Neural cell (in vitro differentiated cells): ENCODE results near the gene PPP1R18. TPM values are rescaled to one million over a fixed set of nuclear protein-coding genes. Genes with fewer than 3 reads are reported as not detected.

Experiments
- H2AFZ ChIP-seq: fragments of 200-600, 300-800 bp; sonication (generic), shearing (Covaris generic); 2 replicates; pipeline ENCODE4 v1.6.0; 2014; ENCODE audit warnings: low read depth, mild to moderate bottlenecking, antibody characterized with exemption, low read length, moderate library complexity
- H3F3A ChIP-seq: fragments of 200-600 bp; shearing (Covaris generic); 2 replicates; pipeline ENCODE4 v1.6.1; 2016; ENCODE audit warnings: mild to moderate bottlenecking, moderate library complexity, mixed read lengths, antibody characterized with exemption, low read length; ENCODE audit not compliant: insufficient read depth, poor library complexity, severe bottlenecking
- H3K27ac ChIP-seq: fragments of 200-600, 300-800 bp; sonication (generic), shearing (Covaris generic); 2 replicates; pipeline ENCODE4 v1.5.1; 2014; ENCODE audit warnings: mild to moderate bottlenecking, low read length, moderate library complexity
- H3K27me3 ChIP-seq: fragments of 300-800, 200-600 bp; sonication (generic), shearing (Covaris generic); 2 replicates; pipeline ENCODE4 v1.6.0; 2014; ENCODE audit warnings: mild to moderate bottlenecking, low read depth, low read length, moderate library complexity; ENCODE audit not compliant: insufficient read depth
- H3K36me3 ChIP-seq: fragments of 300-800, 200-600 bp; sonication (generic), shearing (Covaris generic); 2 replicates; pipeline ENCODE4 v1.5.1; 2014; ENCODE audit warnings: mild to moderate bottlenecking, antibody characterized with exemption, low read length, moderate library complexity; ENCODE audit not compliant: insufficient read depth
- H3K4me2 ChIP-seq: fragments of 300-800, 200-600 bp; sonication (generic), shearing (Covaris generic); 2 replicates; pipeline ENCODE4 v1.6.0; 2014; ENCODE audit warnings: mild to moderate bottlenecking, low read length
- H3K4me3 ChIP-seq: fragments of 300-800, 200-600 bp; sonication (generic), shearing (Covaris generic); 2 replicates; pipeline ENCODE4 v1.5.1; 2014; ENCODE audit warnings: mild to moderate bottlenecking, low read length, moderate library complexity
- H3K79me2 ChIP-seq: fragments of 200-600 bp; shearing (Covaris generic); replicated peaks from 2 replicates; pipeline ENCODE4 v1.6.0; 2014; ENCODE audit warnings: mild to moderate bottlenecking, low read length, moderate library complexity; ENCODE audit not compliant: insufficient read depth
- H3K9ac ChIP-seq: fragments of 300-800, 200-600 bp; sonication (generic), shearing (Covaris generic); 2 replicates; pipeline ENCODE4 v1.6.1; 2016; ENCODE audit warnings: mild to moderate bottlenecking, low read length, mixed read lengths
- H3K9me2 ChIP-seq: fragments of 200-600 bp; shearing (Covaris generic); 2 replicates; pipeline ENCODE4 v1.6.1; 2016; ENCODE audit warnings: mild to moderate bottlenecking, low read length, mixed read lengths; ENCODE audit not compliant: insufficient read depth
- H3K9me3 ChIP-seq: fragments of 200-600, 300-800 bp; sonication (generic), shearing (Covaris generic); 2 replicates; pipeline ENCODE4 v1.6.1; 2016; ENCODE audit warnings: mild to moderate bottlenecking, mixed run types, low read length, moderate library complexity, mixed read lengths
- H4K20me1 ChIP-seq: fragments of 200-600 bp; shearing (Covaris generic); 2 replicates; pipeline ENCODE4 v1.6.1; 2016; ENCODE audit warnings: mild to moderate bottlenecking, mixed run types; ENCODE audit not compliant: insufficient read depth
- EP300 ChIP-seq: fragments of 450-650 bp; conservative IDR thresholded peaks from 2 replicates; pipeline ENCODE4 v1.6.1; 2014; ENCODE audit warnings: antibody characterized with exemption, mild to moderate bottlenecking, moderate library complexity; ENCODE audit not compliant: poor library complexity, severe bottlenecking
- MXI1 ChIP-seq: fragments of 450-650 bp; conservative IDR thresholded peaks from 2 replicates; pipeline ENCODE4 v1.6.1; 2014; ENCODE audit warnings: antibody characterized with exemption, mild to moderate bottlenecking; ENCODE audit not compliant: poor library complexity, severe bottlenecking
- POLR2AphosphoS5 ChIP-seq: IDR thresholded peaks from 2 replicates; pipeline ENCODE4 v1.6.1; 2012
- SMC3 ChIP-seq: fragments of 450-650 bp; conservative IDR thresholded peaks from 2 replicates; pipeline ENCODE4 v1.6.1; 2014; ENCODE audit warnings: antibody characterized with exemption, mild to moderate bottlenecking, moderate library complexity; ENCODE audit not compliant: poor library complexity
- TAF1 ChIP-seq: IDR thresholded peaks from 2 replicates; pipeline ENCODE4 v1.6.1; 2012; ENCODE audit warnings: low read depth
- polyA plus RNA-seq: library from polyadenylated mRNA; depleted of rRNA; stranded (reverse); fragments of >200 nt; gene quantifications from 2 replicates; pipeline ENCODE4 v1.2.3, GENCODE V29; 2014
- TF ChIP-seq, protein P1 (sequence below): IDR thresholded peaks from 2 replicates; pipeline ENCODE4 v1.6.1; 2012; ENCODE audit warnings: borderline replicate concordance
- TF ChIP-seq, protein P2 (sequence below): fragments of 450-650 bp; IDR thresholded peaks from 2 replicates; pipeline ENCODE4 v1.5.1; 2014; ENCODE audit warnings: antibody characterized with exemption, mild to moderate bottlenecking, moderate library complexity; ENCODE audit not compliant: poor library complexity, severe bottlenecking

PPP1R18 gene
- polyA plus RNA-seq, 1 donor from 2014 or later: 50.6 TPM

DNA sequence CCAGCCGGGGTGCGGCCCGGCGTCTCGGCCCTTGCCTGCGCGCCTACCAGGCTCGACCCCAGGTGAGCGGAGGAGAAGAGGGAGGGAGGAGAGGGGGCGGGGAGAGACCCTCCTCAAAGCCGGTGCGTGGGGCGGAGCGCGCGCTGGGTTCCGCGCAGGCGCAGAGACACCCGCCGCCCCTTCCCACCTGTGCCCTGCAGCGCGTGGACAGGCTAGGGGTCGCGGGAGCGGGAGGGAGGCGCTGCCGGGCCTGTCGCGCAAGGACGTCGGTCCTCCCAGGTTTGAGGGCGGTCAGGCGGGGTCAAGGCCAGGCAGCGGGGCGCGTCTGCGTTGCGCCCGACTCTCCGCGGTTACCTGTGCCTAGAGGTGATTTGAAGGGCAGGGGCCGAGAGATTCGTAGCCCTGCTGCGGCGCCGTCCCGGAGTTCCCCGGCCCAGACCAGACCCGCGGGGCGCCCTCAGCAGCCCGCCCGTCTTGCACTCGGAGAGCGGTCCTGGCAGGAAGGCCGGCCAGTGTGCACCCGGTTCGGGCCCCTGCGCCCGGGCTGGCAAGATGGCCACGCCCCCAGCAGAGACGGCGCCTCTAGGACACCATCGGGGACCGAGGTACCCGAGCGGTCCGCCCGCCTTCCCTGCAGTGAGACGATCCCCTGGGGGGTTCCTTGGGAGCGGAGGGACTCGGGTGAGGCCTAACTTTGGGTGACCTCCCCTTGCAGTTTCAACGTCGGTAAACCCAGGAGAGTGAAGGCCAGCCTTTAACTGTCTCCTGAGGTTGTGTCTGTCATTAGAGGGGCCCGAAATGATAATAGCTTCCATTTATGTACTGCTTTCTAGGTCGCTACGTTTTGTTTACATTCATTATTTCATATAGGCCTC lies 39.0 kb downstream of the PPP1R18 start:
- peaks cover 29% of the 10 kb centered on the region for H3K79me2 ChIP-seq
- H2AFZ ChIP-seq: peak overlapping the region; percentile 80
- H3K9me3 ChIP-seq: no peaks in the 10 kb centered on the region
- H3K27ac ChIP-seq: peak overlapping the region; percentile 95
- peak overlapping the region; percentile 100 for H3K4me3 ChIP-seq
- no peaks in the 10 kb centered on the region for H3K36me3 ChIP-seq
- H3K27me3 ChIP-seq: no peaks in the 10 kb centered on the region
- no peaks in the 10 kb centered on the region for H3F3A ChIP-seq
- peak overlapping the region; percentile 68 for H3K4me2 ChIP-seq
- H3K9me2 ChIP-seq: no peaks in the 10 kb centered on the region
- TF ChIP-seq EP300 (no peak), POLR2AphosphoS5 (peak; percentile 95), TAF1 (peak; percentile 49), SMC3 (no peak), MXI1 (peak; percentile 91)
- TF ChIP-seq, protein P1, sequence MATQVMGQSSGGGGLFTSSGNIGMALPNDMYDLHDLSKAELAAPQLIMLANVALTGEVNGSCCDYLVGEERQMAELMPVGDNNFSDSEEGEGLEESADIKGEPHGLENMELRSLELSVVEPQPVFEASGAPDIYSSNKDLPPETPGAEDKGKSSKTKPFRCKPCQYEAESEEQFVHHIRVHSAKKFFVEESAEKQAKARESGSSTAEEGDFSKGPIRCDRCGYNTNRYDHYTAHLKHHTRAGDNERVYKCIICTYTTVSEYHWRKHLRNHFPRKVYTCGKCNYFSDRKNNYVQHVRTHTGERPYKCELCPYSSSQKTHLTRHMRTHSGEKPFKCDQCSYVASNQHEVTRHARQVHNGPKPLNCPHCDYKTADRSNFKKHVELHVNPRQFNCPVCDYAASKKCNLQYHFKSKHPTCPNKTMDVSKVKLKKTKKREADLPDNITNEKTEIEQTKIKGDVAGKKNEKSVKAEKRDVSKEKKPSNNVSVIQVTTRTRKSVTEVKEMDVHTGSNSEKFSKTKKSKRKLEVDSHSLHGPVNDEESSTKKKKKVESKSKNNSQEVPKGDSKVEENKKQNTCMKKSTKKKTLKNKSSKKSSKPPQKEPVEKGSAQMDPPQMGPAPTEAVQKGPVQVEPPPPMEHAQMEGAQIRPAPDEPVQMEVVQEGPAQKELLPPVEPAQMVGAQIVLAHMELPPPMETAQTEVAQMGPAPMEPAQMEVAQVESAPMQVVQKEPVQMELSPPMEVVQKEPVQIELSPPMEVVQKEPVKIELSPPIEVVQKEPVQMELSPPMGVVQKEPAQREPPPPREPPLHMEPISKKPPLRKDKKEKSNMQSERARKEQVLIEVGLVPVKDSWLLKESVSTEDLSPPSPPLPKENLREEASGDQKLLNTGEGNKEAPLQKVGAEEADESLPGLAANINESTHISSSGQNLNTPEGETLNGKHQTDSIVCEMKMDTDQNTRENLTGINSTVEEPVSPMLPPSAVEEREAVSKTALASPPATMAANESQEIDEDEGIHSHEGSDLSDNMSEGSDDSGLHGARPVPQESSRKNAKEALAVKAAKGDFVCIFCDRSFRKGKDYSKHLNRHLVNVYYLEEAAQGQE: peak; percentile 69
- TF ChIP-seq, protein P2, sequence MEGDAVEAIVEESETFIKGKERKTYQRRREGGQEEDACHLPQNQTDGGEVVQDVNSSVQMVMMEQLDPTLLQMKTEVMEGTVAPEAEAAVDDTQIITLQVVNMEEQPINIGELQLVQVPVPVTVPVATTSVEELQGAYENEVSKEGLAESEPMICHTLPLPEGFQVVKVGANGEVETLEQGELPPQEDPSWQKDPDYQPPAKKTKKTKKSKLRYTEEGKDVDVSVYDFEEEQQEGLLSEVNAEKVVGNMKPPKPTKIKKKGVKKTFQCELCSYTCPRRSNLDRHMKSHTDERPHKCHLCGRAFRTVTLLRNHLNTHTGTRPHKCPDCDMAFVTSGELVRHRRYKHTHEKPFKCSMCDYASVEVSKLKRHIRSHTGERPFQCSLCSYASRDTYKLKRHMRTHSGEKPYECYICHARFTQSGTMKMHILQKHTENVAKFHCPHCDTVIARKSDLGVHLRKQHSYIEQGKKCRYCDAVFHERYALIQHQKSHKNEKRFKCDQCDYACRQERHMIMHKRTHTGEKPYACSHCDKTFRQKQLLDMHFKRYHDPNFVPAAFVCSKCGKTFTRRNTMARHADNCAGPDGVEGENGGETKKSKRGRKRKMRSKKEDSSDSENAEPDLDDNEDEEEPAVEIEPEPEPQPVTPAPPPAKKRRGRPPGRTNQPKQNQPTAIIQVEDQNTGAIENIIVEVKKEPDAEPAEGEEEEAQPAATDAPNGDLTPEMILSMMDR: peak; percentile 20
- H3K9ac ChIP-seq: peak overlapping the region; percentile 96
- H4K20me1 ChIP-seq: no peaks in the 10 kb centered on the region

DNA sequence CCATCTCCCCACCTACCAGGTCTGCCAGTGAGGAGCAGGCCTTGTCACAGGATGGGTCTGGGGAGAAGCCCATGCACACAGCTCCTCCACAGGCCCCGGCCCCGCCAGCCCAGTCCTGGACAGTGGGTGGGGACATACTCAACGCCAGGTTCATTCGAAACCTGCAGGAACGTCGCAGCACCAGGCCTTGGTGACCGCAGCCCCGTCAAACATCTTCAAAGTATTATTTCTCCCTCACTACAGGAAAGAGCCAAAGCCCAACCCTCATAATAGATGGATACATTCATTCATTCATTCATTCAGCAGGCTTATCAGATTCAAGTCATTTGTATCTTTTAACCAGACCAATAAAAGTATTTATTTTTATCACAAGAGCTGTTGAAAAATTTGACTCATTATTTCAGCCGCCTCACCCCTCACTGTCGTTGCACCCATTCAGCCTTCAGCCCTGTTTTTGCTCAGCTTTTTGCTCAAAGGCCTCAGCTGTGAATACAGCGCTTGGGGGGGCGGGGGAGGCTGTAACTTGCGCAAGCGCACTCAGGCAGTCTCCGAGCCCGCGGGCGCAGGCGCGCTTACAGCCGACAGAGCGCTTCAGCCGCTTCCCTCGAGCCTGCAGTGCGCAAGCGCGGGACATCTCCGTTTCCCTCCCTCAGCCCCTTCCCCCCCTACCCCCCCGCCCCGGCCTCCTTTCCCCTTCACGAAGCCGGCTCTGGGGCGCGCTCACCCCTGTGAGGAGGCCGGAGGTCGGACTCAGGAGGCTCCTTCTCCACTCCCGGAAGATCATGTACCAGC lies 39.8 kb downstream of the PPP1R18 start, which contains the start of gene C6orf136:
Gene C6orf136, plus strand, starts transcription at position 684 of the 792 bp plus-strand sequence. Its CDS starts 99 bp downstream, at position 783.
- H2AFZ ChIP-seq: peak within 1 kb of the TSS; percentile 80
- peaks cover 29% of the 10 kb centered on the region for H3K79me2 ChIP-seq
- H3K9me2 ChIP-seq: no peaks in the 10 kb centered on the region
- peak within 1 kb of the TSS; percentile 96 for H3K9ac ChIP-seq
- TF ChIP-seq SMC3 (no peak), MXI1 (no peak)
- TF ChIP-seq, protein P1: peak; percentile 8
- H3K4me3 ChIP-seq: peak within 1 kb of the TSS; percentile 100
- no peaks in the 10 kb centered on the region for H3K9me3 ChIP-seq
- H3F3A ChIP-seq: no peaks in the 10 kb centered on the region
- H3K36me3 ChIP-seq: no peaks in the 10 kb centered on the region
- no peaks in the 10 kb centered on the region for H4K20me1 ChIP-seq
- no peaks in the 10 kb centered on the region for H3K27me3 ChIP-seq
- peak within 1 kb of the TSS; percentile 95 for H3K4me2 ChIP-seq
- H3K27ac ChIP-seq: peak within 1 kb of the TSS; percentile 95
